GM21367 (cell line): Measurements from ENCODE around the gene OSCP1.

Experiments used
- ATAC-seq: cut with Tn5 transposase; IDR thresholded peaks from one replicate; pipeline ENCODE4 v1.9.1; 2021; ENCODE audit not compliant: unreplicated experiment

Gene OSCP1

GRCh38 chr1:36475910-36476604 is 25.8 kb upstream of the OSCP1 start:
- ATAC-seq: no peak

- no peak for ATAC-seq
Measured at GRCh38 chr1:36475341-36475740, 25.1 kb upstream of the OSCP1 start.

GRCh38 chr1:36472656-36473055 is 22.4 kb upstream of the OSCP1 start:
- ATAC-seq: no peak

- ATAC-seq: no peak
Measured at GRCh38 chr1:36471830-36472641, 21.8 kb upstream of the OSCP1 start.

GRCh38 chr1:36469163-36469562 is 18.9 kb upstream of the OSCP1 start:
- ATAC-seq: no peak

- no peak for ATAC-seq
Measured at GRCh38 chr1:36467700-36468455, 17.6 kb upstream of the OSCP1 start.

- no peak for ATAC-seq
Measured at GRCh38 chr1:36467027-36467410, 16.8 kb upstream of the OSCP1 start.

GRCh38 chr1:36466370-36467026 is 16.2 kb upstream of the OSCP1 start:
- no peak for ATAC-seq

GRCh38 chr1:36465731-36466369 is 15.6 kb upstream of the OSCP1 start:
- ATAC-seq: no peak

- peak; percentile 22 for ATAC-seq
Measured at GRCh38 chr1:36464605-36465393, 14.5 kb upstream of the OSCP1 start.

GRCh38 chr1:36463803-36464604 is 13.8 kb upstream of the OSCP1 start, which contains the start of gene MRPS15:
Gene MRPS15 (minus strand): TSS chr1:36464384. CDS start chr1:36464275, 109 bp downstream.
- ATAC-seq: peak; percentile 88

GRCh38 chr1:36463463-36463802 is 13.2 kb upstream of the OSCP1 start:
- ATAC-seq: no peak

- ATAC-seq: no peak
Measured at GRCh38 chr1:36458910-36459309, 8.7 kb upstream of the OSCP1 start.

GRCh38 chr1:36457691-36458090 is 7.4 kb upstream of the OSCP1 start:
- no peak for ATAC-seq

GRCh38 chr1:36456391-36456928 is 6.2 kb upstream of the OSCP1 start:
- no peak for ATAC-seq

GRCh38 chr1:36455386-36455785 is 5.1 kb upstream of the OSCP1 start:
- no peak for ATAC-seq

- ATAC-seq: no peak
Measured at GRCh38 chr1:36453600-36454388, 3.5 kb upstream of the OSCP1 start.

- no peak for ATAC-seq
Measured at GRCh38 chr1:36453051-36453450, 2.8 kb upstream of the OSCP1 start.
